Stimulated activated naive CD4-positive, alpha-beta T cell treated with Interleukin-2 at 50 U/mL for 16 hours (primary cell): ENCODE results near the gene DSCAM.

Source experiments
- DNase-seq: peaks from one replicate; lab custom pipeline; 2025; lab: John Stamatoyannopoulos, UW

DSCAM gene

GRCh38 chr21:40660461-40660860, 186.5 kb downstream of the DSCAM start:
- DNase-seq, result no peak

- no peak for DNase-seq
These were observed 188.6 kb downstream of the DSCAM start for GRCh38 chr21:40658311-40658710.

GRCh38 chr21:40652436-40652835, 194.5 kb downstream of the DSCAM start:
- no peak for DNase-seq

GRCh38 chr21:40647706-40648105, 199.3 kb downstream of the DSCAM start:
- DNase-seq, result no peak

- DNase-seq, result no peak
These were observed 200.3 kb downstream of the DSCAM start for GRCh38 chr21:40646651-40647050.

- no peak for DNase-seq
These were observed 205.9 kb downstream of the DSCAM start for GRCh38 chr21:40641042-40641441.

- no peak for DNase-seq
These were observed 206.6 kb downstream of the DSCAM start for GRCh38 chr21:40640266-40640789.

GRCh38 chr21:40639616-40640194, 207.3 kb downstream of the DSCAM start:
- no peak for DNase-seq

GRCh38 chr21:40638466-40639251, 208.3 kb downstream of the DSCAM start:
- no peak for DNase-seq

GRCh38 chr21:40636026-40636425, 210.9 kb downstream of the DSCAM start:
- DNase-seq, result no peak

- no peak for DNase-seq
These were observed 211.6 kb downstream of the DSCAM start for GRCh38 chr21:40635391-40635790.

- DNase-seq, result no peak
These were observed 212.8 kb downstream of the DSCAM start for GRCh38 chr21:40634141-40634540.

- no peak for DNase-seq
These were observed 213.9 kb downstream of the DSCAM start for GRCh38 chr21:40633048-40633447.

- no peak for DNase-seq
These were observed 215.7 kb downstream of the DSCAM start for GRCh38 chr21:40631211-40631610.

- no peak for DNase-seq
These were observed 221.0 kb downstream of the DSCAM start for GRCh38 chr21:40625991-40626390.

- DNase-seq, result no peak
These were observed 223.4 kb downstream of the DSCAM start for GRCh38 chr21:40623528-40623927.

GRCh38 chr21:40622531-40622930, 224.4 kb downstream of the DSCAM start:
- DNase-seq, result no peak

GRCh38 chr21:40620386-40621145, 226.4 kb downstream of the DSCAM start:
- no peak for DNase-seq

GRCh38 chr21:40618191-40618973, 228.6 kb downstream of the DSCAM start:
- DNase-seq, result no peak

GRCh38 chr21:40616377-40616704, 230.6 kb downstream of the DSCAM start:
- DNase-seq, result no peak

- DNase-seq, result no peak
These were observed 231.2 kb downstream of the DSCAM start for GRCh38 chr21:40615505-40616376.
